AG10803 (cell line): ENCODE results near the gene CD248.

ENCODE experiments used
- DNase-seq: peaks from one replicate; pipeline ENCODE4 v3.0.0; 2010; ENCODE audit warnings: low read depth
- H3K4me3 ChIP-seq: 2 replicates; pipeline ENCODE4 v1.5.1; 2011; ENCODE audit warnings: mild to moderate bottlenecking, low read length, control low read depth
- CTCF ChIP-seq: conservative IDR thresholded peaks from 2 replicates; pipeline ENCODE4 v1.5.1; 2011; ENCODE audit warnings: mild to moderate bottlenecking, low read length, control low read depth, inconsistent platforms

Gene CD248

GRCh38 chr11:66331542-66332370 is 14.9 kb upstream of the CD248 start:
- no peak for TF ChIP-seq CTCF
- no peak overlapping the region for H3K4me3 ChIP-seq
- DNase-seq, result no peak

- no peak overlapping the region for H3K4me3 ChIP-seq
- TF ChIP-seq CTCF, result no peak
- DNase-seq, result no peak
Observed at GRCh38 chr11:66330931-66331330, 14.1 kb upstream of the CD248 start.

- TF ChIP-seq CTCF, result no peak
- DNase-seq, result no peak
- no peak overlapping the region for H3K4me3 ChIP-seq
Observed at GRCh38 chr11:66329165-66329673, 12.4 kb upstream of the CD248 start.

- TF ChIP-seq CTCF, result peak; percentile 92
- peak; percentile 75 for DNase-seq
- peak overlapping the region; percentile 2 for H3K4me3 ChIP-seq
Observed at GRCh38 chr11:66328302-66329144, 11.7 kb upstream of the CD248 start.

- TF ChIP-seq CTCF, result no peak
- no peak overlapping the region for H3K4me3 ChIP-seq
- DNase-seq, result no peak
Observed at GRCh38 chr11:66328031-66328301, 11.1 kb upstream of the CD248 start.

- DNase-seq, result peak; percentile 68
- TF ChIP-seq CTCF, result 0 out of 2 replicates have a peak, but pooled peaks have one; percentile 17
- H3K4me3 ChIP-seq, result no peak overlapping the region; the same call in 1 of the 2 replicates
Observed at GRCh38 chr11:66327171-66328030, 10.6 kb upstream of the CD248 start.
